ENCODE data around the gene PTK6.

PTK6 gene

DNA sequence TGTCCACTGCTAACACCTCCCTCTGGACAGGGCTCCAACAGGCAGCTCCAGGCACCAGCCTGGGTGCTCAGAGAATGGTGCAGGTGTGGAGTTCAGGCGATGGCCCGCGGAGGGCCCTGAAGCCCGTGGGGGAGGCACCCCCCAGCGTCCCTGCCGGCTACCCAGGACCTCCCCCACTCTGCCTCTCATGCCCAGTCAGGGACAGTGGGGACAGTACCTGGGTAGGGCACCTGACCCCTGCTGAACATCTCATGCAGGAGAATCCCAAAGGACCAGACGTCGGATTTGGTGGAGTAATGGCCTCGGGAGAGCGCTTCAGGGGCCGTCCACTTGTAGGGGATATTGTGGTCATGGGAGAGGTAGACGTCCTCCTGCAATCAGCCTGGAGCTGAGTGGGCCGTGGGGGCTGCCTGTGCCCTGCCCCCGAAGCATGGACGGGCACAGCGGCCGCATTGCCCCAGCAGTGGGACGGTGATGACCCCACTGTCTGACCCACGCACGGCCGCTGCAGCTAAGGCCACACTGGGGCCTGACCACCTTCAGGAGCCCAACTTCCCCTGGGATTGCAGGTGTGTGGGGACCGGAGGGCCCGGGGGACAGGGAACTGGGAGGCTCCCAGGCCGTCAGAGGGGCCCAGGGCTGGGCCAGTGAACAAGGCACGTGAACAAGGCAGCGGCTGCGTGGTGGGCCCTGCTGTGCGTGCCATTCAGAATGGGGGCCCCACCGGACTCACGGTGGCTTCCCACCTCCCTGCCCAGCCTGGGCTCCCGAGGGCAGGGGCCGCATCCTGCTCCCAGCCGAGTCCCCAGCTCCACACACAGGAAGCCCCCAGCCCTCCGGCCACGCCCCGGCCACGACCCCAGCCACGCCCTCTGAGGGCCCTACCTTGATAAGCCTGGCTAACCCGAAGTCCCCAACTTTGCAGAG, 7.1 kb downstream of the PTK6 start:
- H3K36me3 Mint-ChIP-seq (ENCODE audit: low read depth), result no peaks in the 10 kb centered on the region
- TF ChIP-seq, protein P1, sequence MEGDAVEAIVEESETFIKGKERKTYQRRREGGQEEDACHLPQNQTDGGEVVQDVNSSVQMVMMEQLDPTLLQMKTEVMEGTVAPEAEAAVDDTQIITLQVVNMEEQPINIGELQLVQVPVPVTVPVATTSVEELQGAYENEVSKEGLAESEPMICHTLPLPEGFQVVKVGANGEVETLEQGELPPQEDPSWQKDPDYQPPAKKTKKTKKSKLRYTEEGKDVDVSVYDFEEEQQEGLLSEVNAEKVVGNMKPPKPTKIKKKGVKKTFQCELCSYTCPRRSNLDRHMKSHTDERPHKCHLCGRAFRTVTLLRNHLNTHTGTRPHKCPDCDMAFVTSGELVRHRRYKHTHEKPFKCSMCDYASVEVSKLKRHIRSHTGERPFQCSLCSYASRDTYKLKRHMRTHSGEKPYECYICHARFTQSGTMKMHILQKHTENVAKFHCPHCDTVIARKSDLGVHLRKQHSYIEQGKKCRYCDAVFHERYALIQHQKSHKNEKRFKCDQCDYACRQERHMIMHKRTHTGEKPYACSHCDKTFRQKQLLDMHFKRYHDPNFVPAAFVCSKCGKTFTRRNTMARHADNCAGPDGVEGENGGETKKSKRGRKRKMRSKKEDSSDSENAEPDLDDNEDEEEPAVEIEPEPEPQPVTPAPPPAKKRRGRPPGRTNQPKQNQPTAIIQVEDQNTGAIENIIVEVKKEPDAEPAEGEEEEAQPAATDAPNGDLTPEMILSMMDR (IDR thresholded peaks at IDR 0.05; ENCODE audit: unreplicated experiment in 3 of 3), result no peak
- peaks cover 4% of the 10 kb centered on the region for H3K27me3 Mint-ChIP-seq (ENCODE audit: low read depth)
- no peaks in the 10 kb centered on the region for H3K4me1 Mint-ChIP-seq
- no peak overlapping the region for H3K27ac Mint-ChIP-seq
- H3K9me3 Mint-ChIP-seq, result no peaks in the 10 kb centered on the region
- no peak overlapping the region for H3K4me3 Mint-ChIP-seq

DNA sequence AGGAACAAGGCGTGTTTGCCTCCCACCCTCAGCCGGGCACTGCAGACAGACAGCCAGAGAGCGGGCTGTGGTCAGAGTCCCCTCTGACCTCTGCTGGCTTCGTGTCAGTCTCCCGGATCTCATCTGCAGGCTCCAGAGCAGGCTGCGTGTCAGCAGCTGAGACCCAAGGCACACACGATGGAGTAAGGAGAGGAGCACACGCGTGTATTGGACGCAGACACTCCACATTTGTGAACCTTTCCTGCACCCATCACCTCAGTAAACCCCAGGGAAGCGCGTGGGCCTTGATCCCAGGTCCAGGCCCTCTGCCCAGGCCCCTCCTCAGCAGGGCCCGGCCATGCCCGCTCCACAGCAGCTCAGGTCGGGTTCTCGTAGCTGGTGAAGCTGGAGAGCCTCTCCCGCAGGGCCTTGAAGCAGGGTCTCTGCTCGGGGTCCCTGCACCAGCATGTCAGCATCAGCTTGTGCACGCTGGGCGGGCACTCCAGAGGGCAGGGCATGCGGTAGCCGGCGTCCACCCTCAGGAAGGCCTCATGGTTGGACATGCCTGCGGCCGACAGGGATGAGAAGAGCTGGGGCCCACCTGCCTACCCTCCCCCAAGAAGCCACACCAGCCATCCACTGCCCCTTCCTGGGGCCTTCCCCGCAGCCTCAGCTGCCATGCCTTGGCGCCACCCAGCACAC, 7.9 kb downstream of the PTK6 start:
- Mint-ChIP-seq H3K9me3 (no peaks in the 10 kb centered on the region), H3K4me1 (peaks cover 7% of the 10 kb centered on the region), H3K27ac (no peak overlapping the region), H3K36me3 (ENCODE audit: low read depth) (no peaks in the 10 kb centered on the region), H3K4me3 (no peak overlapping the region), H3K27me3 (ENCODE audit: low read depth) (peaks cover 4% of the 10 kb centered on the region)
- TF ChIP-seq, protein P1 (IDR thresholded peaks at IDR 0.05; ENCODE audit: unreplicated experiment in 3 of 3), result no peak

DNA sequence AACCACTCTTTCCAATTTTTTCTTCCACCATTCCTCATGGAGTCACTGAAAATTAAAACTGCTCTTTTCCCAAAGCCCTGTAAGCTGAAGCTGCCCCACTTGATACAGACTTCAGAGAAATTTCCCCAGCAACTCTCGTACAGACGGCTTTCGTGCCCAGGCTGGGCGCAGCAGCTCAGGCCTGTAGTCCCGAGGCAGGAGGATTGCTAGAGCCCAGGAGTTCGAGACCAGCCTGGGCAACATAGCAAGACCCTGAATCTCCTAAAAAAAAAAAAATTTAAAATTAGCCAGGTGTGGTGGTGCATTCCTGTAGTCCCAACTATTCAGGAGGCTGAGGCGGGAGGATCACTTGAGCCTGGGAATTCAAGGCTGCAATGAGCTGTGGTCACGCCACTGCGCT, 10.0 kb downstream of the PTK6 start:
- H3K4me3 Mint-ChIP-seq, result peak overlapping the region in 1 of 3 experiments; percentile 19
- peaks cover 13% of the 10 kb centered on the region for H3K36me3 Mint-ChIP-seq (ENCODE audit: low read depth)
- H3K27ac Mint-ChIP-seq, result no peak overlapping the region
- peaks cover 4% of the 10 kb centered on the region for H3K27me3 Mint-ChIP-seq (ENCODE audit: low read depth)
- H3K4me1 Mint-ChIP-seq, result peaks cover 7% of the 10 kb centered on the region
- H3K9me3 Mint-ChIP-seq, result no peaks in the 10 kb centered on the region
- TF ChIP-seq, protein P1 (IDR thresholded peaks at IDR 0.05; ENCODE audit: unreplicated experiment in 3 of 3), result no peak

DNA sequence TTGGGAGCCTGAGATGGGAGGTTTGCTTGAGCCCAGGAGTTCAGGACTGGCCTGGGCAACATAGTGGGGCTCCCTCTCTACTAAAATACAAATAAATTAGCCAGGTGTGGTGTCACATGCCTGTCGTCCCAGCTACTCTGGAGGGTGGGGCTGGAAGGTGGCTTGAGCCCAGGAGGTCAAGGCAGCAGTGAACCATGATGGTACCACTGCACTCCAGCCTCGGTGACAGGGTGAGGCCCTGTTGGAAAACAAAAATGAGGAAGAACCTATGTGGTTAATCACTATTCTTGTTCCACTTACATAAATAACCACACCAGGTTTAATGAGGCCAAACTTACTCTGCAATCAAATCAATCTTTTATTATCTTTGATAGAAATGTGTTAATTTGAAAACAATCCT, 11.2 kb downstream of the PTK6 start:
- Mint-ChIP-seq H3K9me3 (no peaks in the 10 kb centered on the region), H3K27me3 (ENCODE audit: low read depth) (peaks cover 3% of the 10 kb centered on the region), H3K4me3 (no peak overlapping the region), H3K4me1 (peaks cover 7% of the 10 kb centered on the region), H3K36me3 (ENCODE audit: low read depth) (peaks cover 13% of the 10 kb centered on the region), H3K27ac (no peak overlapping the region)
- TF ChIP-seq, protein P1 (IDR thresholded peaks at IDR 0.05; ENCODE audit: unreplicated experiment in 3 of 3), result no peak

DNA sequence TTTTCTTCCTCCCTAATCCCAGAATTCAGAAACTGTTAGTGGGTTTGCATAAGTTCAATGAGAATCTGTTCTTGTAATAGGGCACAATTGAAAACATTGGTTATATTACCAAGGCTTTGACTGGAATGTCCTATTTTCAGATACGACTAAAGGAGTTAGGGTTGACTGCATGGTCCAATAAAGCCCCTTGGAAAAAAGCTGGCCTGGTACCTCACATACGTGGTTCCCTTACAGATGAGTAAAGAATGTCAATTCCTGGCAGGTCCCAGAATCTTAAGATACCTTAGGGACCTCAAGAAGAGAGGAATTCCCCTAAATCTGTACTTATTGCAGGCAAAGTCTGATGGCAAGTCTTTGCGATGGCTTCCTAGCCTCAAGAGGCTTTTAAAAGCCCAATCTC, 12.0 kb downstream of the PTK6 start:
- H3K4me1 Mint-ChIP-seq, result peaks cover 7% of the 10 kb centered on the region
- H3K9me3 Mint-ChIP-seq, result no peaks in the 10 kb centered on the region
- peak overlapping the region in 1 of 3 experiments; percentile 69 for H3K27ac Mint-ChIP-seq
- no peaks in the 10 kb centered on the region for H3K27me3 Mint-ChIP-seq (ENCODE audit: low read depth)
- H3K36me3 Mint-ChIP-seq (ENCODE audit: low read depth), result peaks cover 13% of the 10 kb centered on the region
- TF ChIP-seq, protein P1 (IDR thresholded peaks at IDR 0.05; ENCODE audit: unreplicated experiment in 3 of 3), result no peak
- H3K4me3 Mint-ChIP-seq, result peak overlapping the region; percentile 54 to 76 (median 56)

All from nephron (organoid).